ENCODE results near the gene GRM7. TPM values are rescaled to one million over a fixed set of nuclear protein-coding genes. Genes with fewer than 3 reads are reported as not detected.

The GRM7 gene
- total and polyA plus RNA-seq, 2 of the 4 experiments (the other 2 are of a cell fraction) = not detected

GRCh38 chr3:7242303-7242635, 381.4 kb downstream of the GRM7 start:
- H2BK15ac ChIP-seq (ENCODE audit: low read depth, low read length) = no peak overlapping the region
- H2BK120ac ChIP-seq (ENCODE audit: low read depth, low read length) = no peak overlapping the region
- no peak overlapping the region for H3K9ac ChIP-seq (ENCODE audit: low read depth, low read length)
- no peak overlapping the region for H2BK5ac ChIP-seq (ENCODE audit: low read depth, low read length, poor library complexity, severe bottlenecking)
- H2AK5ac ChIP-seq (ENCODE audit: low read depth, low read length) = no peak overlapping the region
- no peaks in the 10 kb centered on the region for H3K4me1 ChIP-seq (ENCODE audit: control insufficient read depth, insufficient read depth, low read length)
- H2AK9ac ChIP-seq (replicated peaks; ENCODE audit: low read depth, low read length, poor library complexity) = no peak overlapping the region
- CTCF ChIA-PET = no interaction called here
- no peak overlapping the region for H3K23ac ChIP-seq (ENCODE audit: low read depth, low read length)
- no peak overlapping the region for H3K56ac ChIP-seq (ENCODE audit: extremely low read depth, insufficient read depth, low read length)
- no peak overlapping the region for H3K4ac ChIP-seq (ENCODE audit: low read depth, low read length)
- ATAC-seq (ENCODE audit: low read depth) (no peak), DNase-seq (no peak)
- no peak overlapping the region for H3K27ac ChIP-seq (ENCODE audit: insufficient read depth, low read length)
- no peaks in the 10 kb centered on the region for H4K20me1 ChIP-seq (ENCODE audit: insufficient read depth, low read length)
- dilution Hi-C loops (cut with HindIII; ENCODE audit: low sequenced_read_pairs, unreplicated experiment) (no loop called here), intact Hi-C loops (cut with micrococcal nuclease) (no loop called here), in situ Hi-C loops (cut with MboI; ENCODE audit: low sequenced_read_pairs) (no loop called here)
- H3K4me2 ChIP-seq (ENCODE audit: low read depth, low read length) = no peak overlapping the region
- TF ChIP-seq RCOR1 (IDR thresholded peaks at IDR 0.05; ENCODE audit: insufficient replicate concordance, low read length) (no peak), CTCF (conservative IDR thresholded peaks at IDR 0.05; ENCODE audit: low read depth, low read length) (no peak), SMC3 (IDR thresholded peaks at IDR 0.05; ENCODE audit: low read depth, low read length) (no peak), FOS (IDR thresholded peaks at IDR 0.05; ENCODE audit: low read depth, low read length) (no peak), CHD1 (IDR thresholded peaks at IDR 0.05; ENCODE audit: low read depth, low read length) (no peak), BHLHE40 (IDR thresholded peaks at IDR 0.05; ENCODE audit: low read depth, low read length) (no peak), CEBPB (IDR thresholded peaks at IDR 0.05; ENCODE audit: low read depth, low read length) (no peak), POLR2A (IDR thresholded peaks at IDR 0.05; ENCODE audit: low read depth, low read length) (no peak)
- no peaks in the 10 kb centered on the region for H3K36me3 ChIP-seq (ENCODE audit: control insufficient read depth, insufficient read depth, low read length)
- H4K8ac ChIP-seq (ENCODE audit: low read depth in 2 of 2, low read length in 2 of 2) = no peak overlapping the region
- H3K27me3 ChIP-seq (ENCODE audit: control insufficient read depth, insufficient read depth, low read length) = no peaks in the 10 kb centered on the region
- no TSS peak for BruUV-seq (replicated peaks)
- no peaks in the 10 kb centered on the region for H3K79me1 ChIP-seq (ENCODE audit: low read depth in 1 of 2, low read length in 2 of 2)
- no peaks in the 10 kb centered on the region for H3K9me1 ChIP-seq (ENCODE audit: insufficient read depth, low read length)
- H3K18ac ChIP-seq (ENCODE audit: low read depth, low read length) = no peak overlapping the region
- POLR2A ChIA-PET (ENCODE audit: unreplicated experiment) = no interaction called here
- no peak overlapping the region for H2AFZ ChIP-seq (replicated peaks; ENCODE audit: low read length, poor library complexity)
- H3K9me3 ChIP-seq (ENCODE audit: control insufficient read depth, insufficient read depth, low read length) = peaks cover 6% of the 10 kb centered on the region
- no peak overlapping the region for H3K14ac ChIP-seq (replicated peaks; ENCODE audit: low read depth, low read length)
- no peak overlapping the region for H4K5ac ChIP-seq (ENCODE audit: low read depth, low read length)
- no peak overlapping the region for H4K91ac ChIP-seq (ENCODE audit: insufficient read depth, low read depth, low read length)
- H3K4me3 ChIP-seq (ENCODE audit: insufficient read depth, low read depth, low read length) = no peak overlapping the region
- no peak overlapping the region for H2BK20ac ChIP-seq (ENCODE audit: low read depth, low read length)

Measured in IMR-90 (cell line).